8988T (cell line): ENCODE data around the gene SIT1.
A peak's percentile ranks its signal among the peaks of the same experiment; 100 is the strongest.
"Not testable (repeated sequence)": the region's sequence is repeated elsewhere in the genome, so short reads cannot be mapped to it uniquely, and the experiment has no call there.

Source experiments
- DNase-seq: peaks from one replicate; pipeline ENCODE4 v3.0.0; 2011

The SIT1 gene

DNA sequence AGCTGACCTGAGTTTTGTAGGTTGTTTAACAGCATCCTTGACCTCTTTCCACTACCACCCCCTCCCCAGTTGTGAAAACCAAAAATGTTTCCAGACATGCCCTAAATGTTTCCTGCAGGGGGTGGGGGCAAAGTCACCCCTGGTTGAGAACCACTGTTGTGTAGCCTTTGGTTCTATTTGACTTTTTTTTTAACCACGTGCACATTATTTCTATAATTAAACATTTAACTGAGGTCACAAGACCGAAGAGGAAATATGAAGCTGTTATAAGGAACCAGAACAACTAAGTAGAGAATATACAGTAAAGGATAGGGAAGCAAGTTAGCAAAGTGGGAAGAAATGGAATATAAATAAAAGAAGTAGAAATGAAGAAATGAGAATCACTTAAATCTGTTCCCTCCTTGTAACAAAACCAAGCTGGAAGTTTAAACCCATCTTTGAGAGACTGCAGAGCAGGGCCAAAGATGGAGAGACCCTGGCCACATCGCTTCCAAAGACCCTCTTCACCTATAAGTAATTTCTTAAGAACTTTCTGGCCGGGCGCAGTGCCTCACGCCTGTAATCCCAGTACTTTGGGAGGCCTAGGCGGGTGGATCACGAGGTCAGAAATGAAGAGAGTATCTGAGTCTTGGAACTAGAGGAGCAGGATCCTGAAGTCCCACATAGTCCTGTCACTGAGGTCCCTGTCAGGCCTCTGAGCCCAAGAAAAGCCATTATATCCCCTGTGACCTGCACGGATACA lies 14.4 kb downstream of the SIT1 start:
- no peak for DNase-seq

- DNase-seq: no peak
Measured at GRCh38 chr9:35635730-35636129, 15.0 kb downstream of the SIT1 start.

DNA sequence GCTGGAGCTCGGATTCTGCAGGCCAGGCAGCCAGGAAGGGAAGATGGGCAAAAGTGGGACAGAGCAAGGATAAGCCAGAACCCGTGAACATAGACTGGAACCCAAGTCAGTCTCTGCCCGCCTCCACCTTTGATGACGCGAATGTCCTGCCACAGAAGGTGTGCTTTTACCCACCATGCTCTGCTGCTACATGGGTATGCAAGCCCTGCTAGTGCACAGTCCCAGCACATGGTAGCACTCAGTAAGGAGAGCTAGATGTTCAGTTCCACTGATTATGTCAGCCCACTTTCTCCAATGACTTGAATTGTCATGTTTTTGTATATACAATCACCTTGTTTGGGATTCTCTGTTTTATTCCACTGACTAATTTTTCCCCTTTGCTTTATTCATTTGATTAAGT lies 21.1 kb downstream of the SIT1 start:
- DNase-seq: no peak

GRCh38 chr9:35628389-35628991 lies 22.2 kb downstream of the SIT1 start:
- DNase-seq: no peak

- no peak for DNase-seq
Measured at GRCh38 chr9:35627575-35627974, 23.2 kb downstream of the SIT1 start.

- DNase-seq: no peak
Measured at GRCh38 chr9:35619800-35620158, 31.0 kb downstream of the SIT1 start.

- no peak for DNase-seq
Measured at GRCh38 chr9:35618854-35619799, 31.6 kb downstream of the SIT1 start.

GRCh38 chr9:35618325-35618727 lies 32.4 kb downstream of the SIT1 start, which contains the start of gene CD72:
CD72 (minus strand) TSS chr9:35618413; CDS start chr9:35618303, 110 bp downstream.
- DNase-seq: no peak

DNA sequence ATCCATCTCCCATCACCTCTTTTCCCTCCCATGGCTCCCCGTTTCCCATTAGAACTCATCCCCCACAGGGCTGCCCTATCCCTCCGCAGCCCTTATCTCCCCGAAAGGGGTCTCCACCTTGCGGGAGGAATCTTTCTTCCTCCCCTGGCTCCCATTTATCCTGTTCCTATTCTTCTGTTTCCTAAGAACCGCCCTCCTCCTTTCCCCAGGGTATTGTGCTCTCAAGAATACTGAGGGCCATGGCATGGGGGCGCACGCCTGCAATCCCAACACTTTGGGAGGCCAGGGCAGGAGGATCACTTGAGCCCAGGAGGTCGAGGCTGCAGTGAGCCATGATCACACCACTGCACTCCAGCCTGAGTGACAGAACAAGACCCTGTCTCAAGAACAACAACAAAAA lies 33.2 kb downstream of the SIT1 start:
- DNase-seq: no peak

DNA sequence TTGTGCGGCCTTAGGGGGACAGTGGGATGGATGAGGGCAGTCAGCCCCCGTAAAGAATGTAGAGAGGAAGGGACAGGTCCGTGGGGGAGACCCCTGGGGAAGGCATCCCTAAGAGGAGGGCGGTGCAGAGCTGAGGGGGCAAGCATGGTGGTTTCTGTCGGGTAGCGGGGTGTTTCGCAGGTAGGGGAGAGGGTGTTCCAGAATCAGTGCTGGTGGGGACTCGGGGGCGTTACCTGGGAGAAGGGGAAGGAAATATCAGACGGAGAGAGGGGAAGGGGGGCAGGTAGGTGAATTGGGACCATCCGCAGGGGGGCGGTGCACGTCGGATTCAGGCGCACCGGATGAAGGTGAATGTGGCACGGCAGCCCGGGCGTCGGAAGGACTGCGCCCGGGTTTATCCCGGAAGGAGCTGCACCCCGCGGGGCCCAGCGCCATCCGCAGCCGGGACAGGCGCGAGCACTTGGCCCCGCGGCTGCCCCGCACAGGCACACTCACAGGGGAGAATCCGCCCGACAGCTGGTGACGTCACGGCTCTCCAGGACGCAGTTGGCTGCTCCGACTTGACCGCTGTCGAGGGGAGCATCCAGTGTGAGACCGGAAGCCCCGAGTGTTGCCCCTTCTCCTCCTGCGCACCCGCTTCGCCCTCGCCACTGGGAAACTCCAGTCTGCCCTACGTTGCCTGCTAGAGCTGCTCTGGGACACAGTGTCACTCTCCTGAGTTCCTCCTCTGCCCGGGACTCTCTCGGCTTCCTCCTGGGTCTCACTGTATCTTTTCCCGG lies 33.9 kb downstream of the SIT1 start:
- no peak for DNase-seq

GRCh38 chr9:35615981-35616680 lies 34.6 kb downstream of the SIT1 start:
- no peak for DNase-seq

DNA sequence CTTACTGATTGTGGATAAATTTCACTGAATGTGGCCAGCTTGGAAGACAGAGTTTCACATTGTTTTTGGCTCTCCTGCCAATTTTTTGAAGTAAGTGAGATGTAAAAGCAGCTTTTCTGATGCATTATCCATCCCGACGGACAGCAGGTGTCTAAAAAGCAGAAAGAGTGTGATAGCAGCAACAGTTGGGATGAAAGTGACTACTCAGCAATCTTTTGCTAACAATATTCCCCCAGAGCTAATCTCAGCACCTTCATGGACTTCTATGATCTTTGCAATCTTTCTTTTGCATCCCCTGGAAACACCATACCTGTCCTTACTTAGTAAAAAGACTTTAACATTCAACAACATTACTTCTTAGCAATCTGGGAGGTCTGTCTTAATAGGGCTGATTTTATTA lies 37.9 kb downstream of the SIT1 start:
- no peak for DNase-seq

DNA sequence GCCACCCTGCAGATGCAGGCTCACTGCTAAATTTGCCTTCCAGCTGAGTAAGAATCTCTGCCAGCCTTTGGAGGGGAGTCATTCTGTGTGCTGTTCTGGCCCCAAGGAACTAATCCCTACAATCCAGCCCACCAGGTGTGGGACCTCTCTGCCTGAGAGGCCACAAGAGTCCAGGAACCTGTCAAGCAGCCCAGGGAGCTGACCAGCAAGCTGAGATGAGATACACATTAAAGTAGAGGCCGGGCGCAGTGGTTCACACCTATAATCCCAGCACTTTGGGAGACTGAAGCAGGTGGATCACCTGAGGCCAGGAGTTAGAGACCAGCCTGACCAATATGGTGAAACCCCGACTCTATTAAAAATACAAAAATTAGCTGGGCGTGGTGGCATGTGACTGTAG lies 38.7 kb downstream of the SIT1 start:
- DNase-seq: not testable (repeated sequence)

GRCh38 chr9:35611230-35611797 lies 39.4 kb downstream of the SIT1 start:
- DNase-seq: no peak

GRCh38 chr9:35609820-35610163 lies 40.9 kb downstream of the SIT1 start:
- DNase-seq: no peak

DNA sequence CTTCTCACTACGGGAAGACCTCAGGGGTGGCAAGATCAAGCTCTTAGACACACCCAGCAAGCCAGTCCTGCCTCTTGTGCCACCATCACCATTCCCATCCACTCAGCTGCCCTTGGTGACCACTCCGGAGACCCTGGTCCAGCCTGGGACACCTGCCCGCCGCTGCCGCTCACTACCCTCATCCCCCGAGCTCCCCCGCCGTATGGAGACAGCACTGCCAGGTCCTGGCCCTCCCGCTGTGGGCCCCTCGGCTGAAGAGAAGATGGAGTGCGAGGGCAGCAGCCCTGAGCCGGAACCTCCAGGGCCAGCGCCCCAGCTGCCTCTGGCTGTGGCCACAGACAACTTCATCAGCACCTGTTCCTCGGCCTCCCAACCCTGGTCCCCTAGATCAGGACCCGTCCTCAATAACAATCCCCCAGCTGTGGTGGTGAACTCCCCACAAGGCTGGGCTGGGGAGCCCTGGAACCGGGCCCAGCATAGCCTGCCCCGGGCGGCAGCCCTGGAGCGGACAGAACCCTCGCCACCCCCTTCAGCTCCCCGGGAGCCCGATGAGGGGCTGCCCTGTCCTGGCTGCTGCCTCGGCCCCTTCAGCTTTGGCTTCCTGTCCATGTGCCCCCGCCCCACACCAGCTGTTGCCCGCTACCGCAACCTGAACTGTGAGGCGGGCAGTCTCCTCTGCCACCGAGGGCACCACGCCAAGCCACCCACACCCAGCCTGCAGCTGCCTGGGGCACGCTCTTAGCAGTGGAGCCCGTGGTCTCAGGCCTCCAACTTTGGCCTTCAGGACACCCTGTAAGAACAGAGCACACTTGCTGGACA lies 41.5 kb downstream of the SIT1 start:
- no peak for DNase-seq

GRCh38 chr9:35608221-35608620 lies 42.5 kb downstream of the SIT1 start:
- no peak for DNase-seq

- no peak for DNase-seq
Measured at GRCh38 chr9:35606726-35607125, 44.0 kb downstream of the SIT1 start.

DNA sequence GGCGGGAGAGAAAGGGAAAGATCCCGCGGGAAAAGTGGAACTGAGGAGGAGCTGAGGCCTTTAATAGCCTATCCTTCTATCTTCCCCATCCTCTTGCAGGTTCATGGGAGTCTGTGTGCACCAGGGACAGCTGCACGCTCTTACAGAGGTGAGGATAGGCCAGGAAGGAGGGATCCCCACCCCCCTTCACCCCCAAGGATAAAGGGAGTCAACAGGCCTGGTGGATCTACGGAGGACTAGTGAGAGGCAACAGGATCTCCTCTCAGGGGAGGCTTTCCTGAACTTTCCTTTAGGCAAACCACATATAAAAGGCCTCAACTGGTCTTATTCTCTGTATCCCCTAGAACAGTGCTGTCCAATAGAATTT lies 44.6 kb downstream of the SIT1 start:
- DNase-seq: no peak

GRCh38 chr9:35605351-35606137 lies 45.2 kb downstream of the SIT1 start:
- DNase-seq: peak; percentile 84
